HL-60 (cell line): Measurements from ENCODE around the gene OR4M1.
"Not testable (repeated sequence)": the region's sequence is repeated elsewhere in the genome, so short reads cannot be mapped to it uniquely, and the experiment has no call there.

ENCODE experiments used
- GABPA ChIP-seq: IDR thresholded peaks from 2 replicates; pipeline ENCODE4 v1.6.1; 2012; ENCODE audit warnings: low read depth
- POLR2AphosphoS5 ChIP-seq: IDR thresholded peaks from 2 replicates; pipeline ENCODE4 v1.6.1; 2012; ENCODE audit warnings: low read depth
- TF ChIP-seq, protein P1 (sequence below): IDR thresholded peaks from one replicate; pipeline ENCODE4 v1.5.1; 2011; ENCODE audit warnings: low read length, control low read depth, inconsistent platforms; ENCODE audit not compliant: insufficient read depth
- TF ChIP-seq, protein P2 (sequence below): IDR thresholded peaks from 2 replicates; pipeline ENCODE4 v1.6.1; 2012; ENCODE audit warnings: low read depth; ENCODE audit not compliant: insufficient replicate concordance

DNA sequence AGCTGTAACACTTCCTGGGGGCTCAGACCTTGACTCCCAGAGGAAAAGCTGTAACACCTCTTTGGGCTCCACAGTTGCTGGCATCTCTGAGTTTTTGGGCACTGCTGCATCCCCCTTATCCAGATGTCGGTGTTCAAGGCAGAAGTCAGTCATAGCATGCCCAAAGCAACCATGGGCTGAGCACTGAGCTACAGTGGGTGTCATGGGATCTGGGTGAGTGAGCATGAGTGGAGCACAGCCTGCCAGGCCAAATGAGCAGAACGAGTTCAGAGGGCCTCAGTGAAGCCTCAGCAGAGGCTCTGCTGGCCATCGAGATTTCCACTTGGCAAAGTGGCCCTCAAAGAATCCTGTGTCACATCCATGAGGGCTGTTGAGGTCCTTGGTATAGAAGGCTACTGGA is 1.8 kb upstream of the OR4M1 start:
- not testable (repeated sequence) for TF ChIP-seq POLR2AphosphoS5, GABPA
- TF ChIP-seq, protein P1, sequence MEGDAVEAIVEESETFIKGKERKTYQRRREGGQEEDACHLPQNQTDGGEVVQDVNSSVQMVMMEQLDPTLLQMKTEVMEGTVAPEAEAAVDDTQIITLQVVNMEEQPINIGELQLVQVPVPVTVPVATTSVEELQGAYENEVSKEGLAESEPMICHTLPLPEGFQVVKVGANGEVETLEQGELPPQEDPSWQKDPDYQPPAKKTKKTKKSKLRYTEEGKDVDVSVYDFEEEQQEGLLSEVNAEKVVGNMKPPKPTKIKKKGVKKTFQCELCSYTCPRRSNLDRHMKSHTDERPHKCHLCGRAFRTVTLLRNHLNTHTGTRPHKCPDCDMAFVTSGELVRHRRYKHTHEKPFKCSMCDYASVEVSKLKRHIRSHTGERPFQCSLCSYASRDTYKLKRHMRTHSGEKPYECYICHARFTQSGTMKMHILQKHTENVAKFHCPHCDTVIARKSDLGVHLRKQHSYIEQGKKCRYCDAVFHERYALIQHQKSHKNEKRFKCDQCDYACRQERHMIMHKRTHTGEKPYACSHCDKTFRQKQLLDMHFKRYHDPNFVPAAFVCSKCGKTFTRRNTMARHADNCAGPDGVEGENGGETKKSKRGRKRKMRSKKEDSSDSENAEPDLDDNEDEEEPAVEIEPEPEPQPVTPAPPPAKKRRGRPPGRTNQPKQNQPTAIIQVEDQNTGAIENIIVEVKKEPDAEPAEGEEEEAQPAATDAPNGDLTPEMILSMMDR: not testable (repeated sequence)
- TF ChIP-seq, protein P2, sequence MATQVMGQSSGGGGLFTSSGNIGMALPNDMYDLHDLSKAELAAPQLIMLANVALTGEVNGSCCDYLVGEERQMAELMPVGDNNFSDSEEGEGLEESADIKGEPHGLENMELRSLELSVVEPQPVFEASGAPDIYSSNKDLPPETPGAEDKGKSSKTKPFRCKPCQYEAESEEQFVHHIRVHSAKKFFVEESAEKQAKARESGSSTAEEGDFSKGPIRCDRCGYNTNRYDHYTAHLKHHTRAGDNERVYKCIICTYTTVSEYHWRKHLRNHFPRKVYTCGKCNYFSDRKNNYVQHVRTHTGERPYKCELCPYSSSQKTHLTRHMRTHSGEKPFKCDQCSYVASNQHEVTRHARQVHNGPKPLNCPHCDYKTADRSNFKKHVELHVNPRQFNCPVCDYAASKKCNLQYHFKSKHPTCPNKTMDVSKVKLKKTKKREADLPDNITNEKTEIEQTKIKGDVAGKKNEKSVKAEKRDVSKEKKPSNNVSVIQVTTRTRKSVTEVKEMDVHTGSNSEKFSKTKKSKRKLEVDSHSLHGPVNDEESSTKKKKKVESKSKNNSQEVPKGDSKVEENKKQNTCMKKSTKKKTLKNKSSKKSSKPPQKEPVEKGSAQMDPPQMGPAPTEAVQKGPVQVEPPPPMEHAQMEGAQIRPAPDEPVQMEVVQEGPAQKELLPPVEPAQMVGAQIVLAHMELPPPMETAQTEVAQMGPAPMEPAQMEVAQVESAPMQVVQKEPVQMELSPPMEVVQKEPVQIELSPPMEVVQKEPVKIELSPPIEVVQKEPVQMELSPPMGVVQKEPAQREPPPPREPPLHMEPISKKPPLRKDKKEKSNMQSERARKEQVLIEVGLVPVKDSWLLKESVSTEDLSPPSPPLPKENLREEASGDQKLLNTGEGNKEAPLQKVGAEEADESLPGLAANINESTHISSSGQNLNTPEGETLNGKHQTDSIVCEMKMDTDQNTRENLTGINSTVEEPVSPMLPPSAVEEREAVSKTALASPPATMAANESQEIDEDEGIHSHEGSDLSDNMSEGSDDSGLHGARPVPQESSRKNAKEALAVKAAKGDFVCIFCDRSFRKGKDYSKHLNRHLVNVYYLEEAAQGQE: not testable (repeated sequence)
